H1 (cell line): Measurements from ENCODE around the gene PPP2R3B. TPM values are rescaled to one million over a fixed set of nuclear protein-coding genes. Genes with fewer than 3 reads are reported as not detected.

Experiments used
- CTCF ChIA-PET: fragments of 300-600 bp; sonication (Branson Sonifier 250); formaldehyde crosslinking; loops from one replicate; lab custom pipeline; 2021; ENCODE audit not compliant: partially characterized antibody; lab: Charles Lee
- POLR2A ChIA-PET: fragments of 300-600 bp; sonication (Branson Sonifier 250); formaldehyde crosslinking; loops from one replicate; lab custom pipeline; 2021; ENCODE audit warnings: inconsistent platforms; ENCODE audit not compliant: partially characterized antibody; lab: Charles Lee
- DNase-seq, 2 experiments: peaks; one replicate each; pipeline versions ENCODE4 v3.0.0 to v3.0.0-alpha.2; 2010 to 2022; ENCODE audit warnings: low spot score in 2 of 2, low read depth in 1 of 2, mixed read lengths in 1 of 2
- FAIRE-seq: peaks from 2 replicates; lab custom pipeline; 2011; peaks lifted over from hg19 to GRCh38; lab: Jason Lieb, UNC
- H2AFZ ChIP-seq: 2 replicates; pipeline ENCODE4 v1.8.1; 2012; ENCODE audit warnings: low read length, inconsistent platforms
- H2AK5ac ChIP-seq: 2 replicates; pipeline ENCODE4 v1.6.1; 2013; ENCODE audit warnings: low read depth, low read length
- H2BK120ac ChIP-seq: replicated peaks from 2 replicates; pipeline ENCODE3; 2013; ENCODE audit warnings: low read depth, low read length, inconsistent platforms
- H2BK12ac ChIP-seq: 2 replicates; pipeline ENCODE4 v1.6.1; 2013; ENCODE audit warnings: low read depth, low read length
- H2BK15ac ChIP-seq: 2 replicates; pipeline ENCODE4 v1.6.1; 2013; ENCODE audit warnings: low read length
- H2BK20ac ChIP-seq: 2 replicates; pipeline ENCODE4 v1.6.1; 2013; ENCODE audit warnings: low read length
- H2BK5ac ChIP-seq: 2 replicates; pipeline ENCODE4 v1.6.1; 2013; ENCODE audit warnings: low read depth, low read length
- H3K14ac ChIP-seq: 2 replicates; pipeline ENCODE4 v1.6.1; 2013; ENCODE audit warnings: inconsistent platforms; ENCODE audit not compliant: insufficient read length
- H3K18ac ChIP-seq: 2 replicates; pipeline ENCODE4 v1.6.1; 2013; ENCODE audit warnings: low read length; ENCODE audit errors: extremely low read depth
- H3K23ac ChIP-seq: 2 replicates; pipeline ENCODE4 v1.6.1; 2013; ENCODE audit warnings: inconsistent platforms; ENCODE audit not compliant: insufficient read length
- H3K23me2 ChIP-seq: 2 replicates; pipeline ENCODE4 v1.6.1; 2013; ENCODE audit warnings: low read depth, low read length
- H3K27ac ChIP-seq: 2 replicates; pipeline ENCODE4 v1.6.1; 2011; ENCODE audit warnings: low read depth, low read length, inconsistent platforms
- H3K27me3 ChIP-seq, 4 experiments: replicated peaks in 1 of 4; 1 replicate in 1 of 4; 2 replicates in 3 of 4; pipeline versions ENCODE4 v1.6.1 to v1.8.1; 2011 to 2013; ENCODE audit warnings: low read length in 3 of 4, mild to moderate bottlenecking in 3 of 4, inconsistent platforms in 2 of 4, mixed read lengths in 2 of 4, moderate library complexity in 1 of 4; ENCODE audit not compliant: control insufficient read depth in 3 of 4, insufficient read depth in 3 of 4; ENCODE audit errors: extremely low read depth in 1 of 4
- H3K36me3 ChIP-seq, 4 experiments: 2 replicates each; pipeline versions ENCODE4 v1.6.1 to v1.8.1; 2011 to 2013; ENCODE audit warnings: mild to moderate bottlenecking in 4 of 4, low read length in 3 of 4, moderate library complexity in 2 of 4, control low read depth in 1 of 4, inconsistent platforms in 1 of 4; ENCODE audit not compliant: insufficient read depth in 4 of 4, control insufficient read depth in 2 of 4
- H3K4ac ChIP-seq: replicated peaks from 2 replicates; pipeline ENCODE3; 2013; ENCODE audit warnings: low read length, low read depth, mixed read lengths, inconsistent platforms; ENCODE audit not compliant: insufficient read length
- H3K4me1 ChIP-seq, 4 experiments: replicated peaks in 1 of 4; 1 replicate in 1 of 4; 2 replicates in 3 of 4; pipeline versions ENCODE4 v1.6.1 to v1.8.1; 2011 to 2013; ENCODE audit warnings: low read length in 3 of 4, inconsistent platforms in 2 of 4, mixed read lengths in 1 of 4; ENCODE audit not compliant: insufficient read depth in 4 of 4, control insufficient read depth in 3 of 4
- H3K4me2 ChIP-seq, 2 experiments: 2 replicates each; pipeline versions ENCODE4 v1.6.1 to v1.8.1; 2011 to 2013; ENCODE audit warnings: low read depth in 2 of 2, low read length in 2 of 2, control low read depth in 1 of 2, inconsistent platforms in 1 of 2, mild to moderate bottlenecking in 1 of 2; ENCODE audit not compliant: insufficient read depth in 1 of 2
- H3K4me3 ChIP-seq, 4 experiments: fragments of 200-600, 300-600 bp in 1 of 4; sonication (generic), shearing (Covaris generic), sonication (Bioruptor Twin) in 1 of 4; 2 replicates each; pipeline versions ENCODE4 v1.5.1 to v1.8.1; 2011 to 2016; ENCODE audit warnings: low read length in 4 of 4, low read depth in 3 of 4, control low read depth in 2 of 4, inconsistent platforms in 2 of 4, mild to moderate bottlenecking in 2 of 4, mixed read lengths in 1 of 4, moderate library complexity in 1 of 4; ENCODE audit not compliant: insufficient read depth in 2 of 4; ENCODE audit errors: extremely low read depth in 1 of 4
- H3K56ac ChIP-seq: replicated peaks from 2 replicates; pipeline ENCODE3; 2013; ENCODE audit warnings: low read depth, mild to moderate bottlenecking, mixed read lengths, low read length, inconsistent platforms; ENCODE audit not compliant: insufficient read length
- H3K79me1 ChIP-seq: 2 replicates; pipeline ENCODE4 v1.6.1; 2013; ENCODE audit warnings: low read depth, low read length, control low read depth
- H3K79me2 ChIP-seq, 2 experiments: 2 replicates each; pipeline versions ENCODE4 v1.6.1 to v1.8.1; 2012 to 2013; ENCODE audit warnings: low read length in 2 of 2, mild to moderate bottlenecking in 2 of 2, inconsistent platforms in 1 of 2; ENCODE audit not compliant: insufficient read depth in 2 of 2, control insufficient read depth in 1 of 2
- H3K9ac ChIP-seq, 4 experiments: replicated peaks in 1 of 4; 1 replicate in 1 of 4; 2 replicates in 3 of 4; pipeline versions ENCODE4 v1.6.1 to v1.8.1; 2011 to 2013; ENCODE audit warnings: low read depth in 3 of 4, low read length in 3 of 4, control low read depth in 2 of 4, mild to moderate bottlenecking in 2 of 4, moderate library complexity in 2 of 4, inconsistent platforms in 1 of 4; ENCODE audit errors: extremely low read depth in 1 of 4
- H3K9me3 ChIP-seq, 2 experiments: 2 replicates each; pipeline versions ENCODE4 v1.6.1 to v1.8.1; 2012 to 2013; ENCODE audit warnings: mild to moderate bottlenecking in 2 of 2, moderate library complexity in 2 of 2, control low read depth in 1 of 2, inconsistent platforms in 1 of 2, low read depth in 1 of 2, low read length in 1 of 2, mixed read lengths in 1 of 2; ENCODE audit not compliant: insufficient read depth in 2 of 2
- H4K20me1 ChIP-seq, 2 experiments: replicated peaks in 1 of 2; 2 replicates each; pipeline versions ENCODE3 to v1.8.1; 2011 to 2013; ENCODE audit warnings: inconsistent platforms in 2 of 2, low read length in 2 of 2, mild to moderate bottlenecking in 1 of 2; ENCODE audit not compliant: insufficient read depth in 2 of 2, control insufficient read depth in 1 of 2
- H4K5ac ChIP-seq: 2 replicates; pipeline ENCODE4 v1.6.1; 2013; ENCODE audit warnings: low read length, low read depth, mixed read lengths, inconsistent platforms; ENCODE audit not compliant: insufficient read length
- H4K8ac ChIP-seq: 2 replicates; pipeline ENCODE4 v1.8.0; 2013; ENCODE audit warnings: mild to moderate bottlenecking, moderate library complexity, low read length, inconsistent platforms; ENCODE audit not compliant: insufficient read depth; ENCODE audit errors: extremely low read depth
- H4K91ac ChIP-seq: replicated peaks from 2 replicates; pipeline ENCODE3; 2013; ENCODE audit warnings: low read length, mixed read lengths, inconsistent platforms; ENCODE audit not compliant: insufficient read length
- BRCA1 ChIP-seq: IDR thresholded peaks from 2 replicates; pipeline ENCODE4 v1.6.1; 2012; ENCODE audit warnings: low read depth, low read length, improper control_type of control experiment
- CHD2 ChIP-seq: IDR thresholded peaks from 2 replicates; pipeline ENCODE4 v1.6.1; 2012; ENCODE audit warnings: low read length, improper control_type of control experiment
- KDM1A ChIP-seq: fragments of 200-600, 300-600 bp; sonication (generic); IDR thresholded peaks from 2 replicates; pipeline ENCODE4 v1.7.1; 2016; ENCODE audit warnings: mild to moderate bottlenecking, low read length, borderline replicate concordance
- POLR2A ChIP-seq, 2 experiments: IDR thresholded peaks; 1 replicate in 1 of 2; 2 replicates in 1 of 2; pipeline ENCODE4 v1.6.1; 2011; ENCODE audit warnings: low read depth in 2 of 2, low read length in 2 of 2, mild to moderate bottlenecking in 2 of 2; ENCODE audit errors: control extremely low read depth in 1 of 2
- RAD21 ChIP-seq, 2 experiments: IDR thresholded peaks in 1 of 2; conservative IDR thresholded peaks in 1 of 2; 2 replicates each; pipeline ENCODE4 v1.6.1; 2011; ENCODE audit warnings: low read depth in 2 of 2, low read length in 2 of 2, improper control_type of control experiment in 1 of 2, inconsistent platforms in 1 of 2, mild to moderate bottlenecking in 1 of 2, moderate library complexity in 1 of 2
- SIN3A ChIP-seq, 2 experiments: IDR thresholded peaks in 1 of 2; conservative IDR thresholded peaks in 1 of 2; 2 replicates each; pipeline ENCODE4 v1.6.1; 2011 to 2012; ENCODE audit warnings: low read length in 2 of 2, improper control_type of control experiment in 1 of 2, low read depth in 1 of 2, mild to moderate bottlenecking in 1 of 2
- ZNF274 ChIP-seq: IDR thresholded peaks from 2 replicates; pipeline ENCODE4 v1.7.0; 2012; ENCODE audit warnings: low read length, borderline replicate concordance; ENCODE audit errors: extremely low read depth
- WGBS, 2 experiments: shearing (Covaris generic) in 1 of 2; methylation state at CpG; one replicate each; pipeline versions ENCODE4 v1.1.6 to v1.1.7; 2013 to 2015; ENCODE audit warnings: low lambda C conversion rate in 2 of 2, mixed read lengths in 2 of 2, inconsistent platforms in 1 of 2, low coverage in 1 of 2, missing lambda C conversion rate in 1 of 2; ENCODE audit not compliant: insufficient replicate concordance in 2 of 2, insufficient coverage in 1 of 2, insufficient read length in 1 of 2; ENCODE audit errors: extremely low coverage in 1 of 2, missing lambda C conversion rate in 1 of 2; 5-methylcytosine and 5-hydroxymethylcytosine counted together
- polyA plus RNA-seq, 7 experiments: library from polyadenylated mRNA; depleted of rRNA in 3 of 7; stranded (reverse) in 5 of 7; unstranded in 2 of 7; fragments of >200 nt in 5 of 7; fragments of 200-250 nt in 2 of 7; gene quantifications; 1 replicate in 5 of 7; 2 replicates in 1 of 7; 4 replicates in 1 of 7; pipeline versions ENCODE4 v1.2.1 to v1.2.3, GENCODE V29; 2011 to 2013; ENCODE audit warnings: missing spikeins in 2 of 7, mixed read lengths in 2 of 7
- total RNA-seq: library from RNA; stranded (reverse); fragmentation: NEBNext Ultra II Directional; extraction: Animal tissue kit (Norgen Biotek cat#: 25700); gene quantifications from 2 replicates; pipeline ENCODE4 v1.2.1, GENCODE V29; 2021
- TF ChIP-seq, protein P1 (sequence below): IDR thresholded peaks from 2 replicates; pipeline ENCODE4 v1.6.1; 2012; ENCODE audit warnings: low read length, inconsistent platforms

Gene PPP2R3B
- total and polyA plus RNA-seq, 2 of the 8 experiments (the other 6 are each of a cell fraction or from before 2014, with no cell fraction given) = 47.6 to 86.7 TPM

DNA sequence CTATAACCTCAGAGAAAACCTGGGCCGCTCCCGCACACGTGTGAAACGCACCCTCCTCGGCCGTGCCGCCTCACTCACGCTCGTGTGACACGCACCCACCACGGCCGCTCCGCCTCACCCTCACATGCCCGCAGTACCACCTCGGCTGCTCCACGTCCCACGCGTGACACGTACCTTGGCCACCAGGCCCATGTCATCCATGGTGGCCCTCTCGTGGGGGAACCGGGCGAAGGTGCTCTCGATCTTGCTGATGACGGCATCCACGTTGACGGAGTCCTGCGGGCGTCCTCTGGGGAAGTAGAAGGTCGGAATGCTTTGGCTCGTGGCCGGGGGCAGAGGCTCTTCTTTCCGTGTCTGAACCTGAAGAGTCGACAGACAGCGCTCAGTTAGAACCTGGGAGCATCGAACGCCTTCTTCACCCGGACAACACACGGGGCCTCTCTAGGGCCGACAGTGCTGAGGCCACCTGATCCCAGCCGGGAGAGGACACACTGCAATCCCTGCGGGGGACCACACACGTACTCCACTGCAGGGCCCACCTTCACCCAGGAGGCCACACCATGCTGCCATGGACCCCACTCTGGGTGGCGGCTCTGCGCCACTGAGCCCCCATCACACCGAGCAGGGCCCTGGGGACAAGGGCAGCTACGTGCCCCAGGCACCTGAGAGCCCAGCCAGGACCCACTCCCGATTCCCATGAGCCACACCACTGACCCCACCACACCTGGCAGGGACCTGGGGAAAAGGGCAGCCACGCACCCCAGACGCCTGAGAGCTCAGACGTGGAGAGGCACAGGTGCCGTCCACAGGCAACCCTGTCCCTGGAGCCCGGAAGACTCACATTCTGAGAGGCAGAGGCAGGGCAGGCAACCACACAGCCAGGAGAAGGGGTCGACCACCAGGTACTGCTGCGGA is 25.2 kb downstream of the PPP2R3B start:
- Histone ChIP-seq H2BK5ac (no peak overlapping the region; the same call in 1 of the 2 replicates), H3K9ac (no peak overlapping the region), H3K56ac (no peak overlapping the region), H3K27me3 (no peaks in the 10 kb centered on the region), H3K36me3 (peaks cover 4 to 24% (median 15%) of the 10 kb centered on the region in 4 experiments; a peak in 6 of 8 replicates), H2BK15ac (no peak overlapping the region), H2BK20ac (no peak overlapping the region), H3K79me2 (peaks cover 0 to 51% of the 10 kb centered on the region in 2 experiments; a peak in 2 of 4 replicates), H3K4me3 (no peak overlapping the region), H3K23ac (no peak overlapping the region), H3K27ac (no peak overlapping the region), H2AK5ac (no peak overlapping the region), H2BK120ac (no peak overlapping the region), H3K4me1 (no peaks in the 10 kb centered on the region), H3K18ac (no peak overlapping the region), H2AFZ (no peak overlapping the region), H3K9me3 (peaks cover 0 to 4% of the 10 kb centered on the region in 2 experiments; a peak in 1 of 4 replicates), H4K5ac (no peak overlapping the region), H3K79me1 (peaks cover 21% of the 10 kb centered on the region), H3K4ac (no peak overlapping the region), H4K8ac (peak overlapping the region; percentile 68; the same call in 1 of the 2 replicates), H2BK12ac (no peak overlapping the region), H3K23me2 (no peaks in the 10 kb centered on the region), H4K91ac (no peak overlapping the region)
- ChIA-PET CTCF (no interaction called here), POLR2A (no interaction called here)
- WGBS, 2 experiments = 94% methylated on average over 40 of the region's 54 CpGs; no CpG with 5 or more reads in 1 of the 2 experiments
- no peak for FAIRE-seq
- no peak for DNase-seq
- TF ChIP-seq, protein P1, sequence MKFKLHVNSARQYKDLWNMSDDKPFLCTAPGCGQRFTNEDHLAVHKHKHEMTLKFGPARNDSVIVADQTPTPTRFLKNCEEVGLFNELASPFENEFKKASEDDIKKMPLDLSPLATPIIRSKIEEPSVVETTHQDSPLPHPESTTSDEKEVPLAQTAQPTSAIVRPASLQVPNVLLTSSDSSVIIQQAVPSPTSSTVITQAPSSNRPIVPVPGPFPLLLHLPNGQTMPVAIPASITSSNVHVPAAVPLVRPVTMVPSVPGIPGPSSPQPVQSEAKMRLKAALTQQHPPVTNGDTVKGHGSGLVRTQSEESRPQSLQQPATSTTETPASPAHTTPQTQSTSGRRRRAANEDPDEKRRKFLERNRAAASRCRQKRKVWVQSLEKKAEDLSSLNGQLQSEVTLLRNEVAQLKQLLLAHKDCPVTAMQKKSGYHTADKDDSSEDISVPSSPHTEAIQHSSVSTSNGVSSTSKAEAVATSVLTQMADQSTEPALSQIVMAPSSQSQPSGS = no peak
- TF ChIP-seq KDM1A (no peak), POLR2A (IDR thresholded peaks at IDR 0.05; ENCODE audit: control extremely low read depth in 1 of 2, low read depth in 2 of 2, low read length in 2 of 2) (no peak), RAD21 (IDR thresholded peaks at IDR 0.05 in 1 of 2, conservative IDR thresholded peaks at IDR 0.05 in 1 of 2; ENCODE audit: low read depth in 2 of 2, low read length in 2 of 2) (no peak), ZNF274 (no peak), BRCA1 (no peak), CHD2 (no peak), SIN3A (conservative IDR thresholded peaks at IDR 0.05 in 1 of 2, IDR thresholded peaks at IDR 0.05 in 1 of 2; ENCODE audit: low read depth in 1 of 2, low read length in 2 of 2) (no peak)
- TF ChIP-seq, all 59 proteins: peak for 0
- H3K4me2 ChIP-seq = no peak overlapping the region
- H4K20me1 ChIP-seq = peaks cover 3 to 17% of the 10 kb centered on the region in 2 experiments
- no peak overlapping the region for H3K14ac ChIP-seq
